GM10248 (cell line): ENCODE results near the gene PTGIR.

Experiments
- CTCF ChIA-PET: fragments of 300-600 bp; sonication (Branson Sonifier 250); formaldehyde crosslinking; extraction: SDS; loops from one replicate; lab custom pipeline; 2021; ENCODE audit warnings: antibody characterized with exemption; lab: Yijun Ruan, JAX
- POLR2A ChIA-PET: fragments of 350-650 bp; sonication (Branson Sonifier 250); formaldehyde crosslinking; extraction: SDS; loops from one replicate; lab custom pipeline; 2020; ENCODE audit warnings: antibody characterized with exemption; lab: Yijun Ruan, JAX
- DNase-seq: peaks from one replicate; pipeline ENCODE4 v3.0.0; 2012; ENCODE audit errors: extremely low spot score
- TF ChIP-seq, protein P1 (sequence below): IDR thresholded peaks from 2 replicates; pipeline ENCODE4 v1.5.1; 2012; ENCODE audit warnings: mild to moderate bottlenecking, low read depth; ENCODE audit errors: extremely low read depth, missing control alignments, control extremely low read depth

The PTGIR gene

DNA sequence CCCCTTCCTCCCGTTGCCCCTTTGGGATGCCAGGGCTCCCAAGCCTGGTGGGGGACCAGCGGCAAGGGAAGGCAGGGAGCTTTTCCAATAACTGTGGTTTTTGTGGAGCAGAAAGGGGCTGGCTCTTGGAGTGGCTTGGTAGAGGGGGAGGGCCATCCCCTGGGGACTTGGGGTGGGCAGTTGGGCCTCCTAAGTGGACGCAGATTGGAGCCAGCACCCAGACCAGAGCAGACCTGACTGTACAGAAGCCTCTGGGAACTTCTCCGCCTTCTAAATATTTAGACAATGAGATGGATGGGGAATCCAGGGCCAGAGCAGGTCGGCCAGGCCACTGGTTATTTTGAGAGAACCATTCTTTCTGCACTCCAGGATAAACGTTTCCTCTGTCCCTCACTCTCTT is 4.2 kb downstream of the PTGIR start:
- ChIA-PET CTCF (interaction anchor here (1.1 to 18.5 kb wide), 4 partner anchors 8 to 128 kb away, joined by 3 to 287 read pairs (median 48); partner anchors contain the start of gene DACT3), POLR2A (no interaction called here)
- TF ChIP-seq, protein P1, sequence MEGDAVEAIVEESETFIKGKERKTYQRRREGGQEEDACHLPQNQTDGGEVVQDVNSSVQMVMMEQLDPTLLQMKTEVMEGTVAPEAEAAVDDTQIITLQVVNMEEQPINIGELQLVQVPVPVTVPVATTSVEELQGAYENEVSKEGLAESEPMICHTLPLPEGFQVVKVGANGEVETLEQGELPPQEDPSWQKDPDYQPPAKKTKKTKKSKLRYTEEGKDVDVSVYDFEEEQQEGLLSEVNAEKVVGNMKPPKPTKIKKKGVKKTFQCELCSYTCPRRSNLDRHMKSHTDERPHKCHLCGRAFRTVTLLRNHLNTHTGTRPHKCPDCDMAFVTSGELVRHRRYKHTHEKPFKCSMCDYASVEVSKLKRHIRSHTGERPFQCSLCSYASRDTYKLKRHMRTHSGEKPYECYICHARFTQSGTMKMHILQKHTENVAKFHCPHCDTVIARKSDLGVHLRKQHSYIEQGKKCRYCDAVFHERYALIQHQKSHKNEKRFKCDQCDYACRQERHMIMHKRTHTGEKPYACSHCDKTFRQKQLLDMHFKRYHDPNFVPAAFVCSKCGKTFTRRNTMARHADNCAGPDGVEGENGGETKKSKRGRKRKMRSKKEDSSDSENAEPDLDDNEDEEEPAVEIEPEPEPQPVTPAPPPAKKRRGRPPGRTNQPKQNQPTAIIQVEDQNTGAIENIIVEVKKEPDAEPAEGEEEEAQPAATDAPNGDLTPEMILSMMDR: no peak
- DNase-seq: no peak

DNA sequence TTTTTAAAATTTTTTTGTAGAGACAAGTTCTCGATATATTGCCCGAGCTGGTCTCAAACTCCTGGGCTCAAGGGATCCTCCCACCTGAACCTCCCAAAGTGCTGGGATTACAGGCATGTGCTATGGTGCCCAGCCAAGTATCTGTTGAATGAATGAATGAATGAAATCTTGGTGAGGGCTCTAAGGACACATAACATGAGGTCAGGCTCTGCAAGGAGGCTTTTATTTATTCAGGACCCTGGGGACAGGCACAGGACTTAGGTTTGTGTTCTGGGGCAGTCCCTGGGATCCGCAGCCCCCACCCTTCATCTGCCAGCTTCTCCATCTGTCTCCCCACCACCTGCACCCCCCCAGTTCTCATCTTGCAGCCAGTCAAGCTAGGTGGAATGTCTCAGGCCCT is 4.6 kb downstream of the PTGIR start:
- TF ChIP-seq, protein P1: no peak
- POLR2A ChIA-PET: interaction anchor here (0.7 kb wide), 1 partner anchor 54 kb away, joined by 3 read pairs; no protein-coding TSS in a partner anchor
- DNase-seq: no peak
- CTCF ChIA-PET: interaction anchor here (0.7 to 18.5 kb wide), 7 partner anchors 8 to 129 kb away, joined by 3 to 287 read pairs (median 30); partner anchors contain the start of gene DACT3

DNA sequence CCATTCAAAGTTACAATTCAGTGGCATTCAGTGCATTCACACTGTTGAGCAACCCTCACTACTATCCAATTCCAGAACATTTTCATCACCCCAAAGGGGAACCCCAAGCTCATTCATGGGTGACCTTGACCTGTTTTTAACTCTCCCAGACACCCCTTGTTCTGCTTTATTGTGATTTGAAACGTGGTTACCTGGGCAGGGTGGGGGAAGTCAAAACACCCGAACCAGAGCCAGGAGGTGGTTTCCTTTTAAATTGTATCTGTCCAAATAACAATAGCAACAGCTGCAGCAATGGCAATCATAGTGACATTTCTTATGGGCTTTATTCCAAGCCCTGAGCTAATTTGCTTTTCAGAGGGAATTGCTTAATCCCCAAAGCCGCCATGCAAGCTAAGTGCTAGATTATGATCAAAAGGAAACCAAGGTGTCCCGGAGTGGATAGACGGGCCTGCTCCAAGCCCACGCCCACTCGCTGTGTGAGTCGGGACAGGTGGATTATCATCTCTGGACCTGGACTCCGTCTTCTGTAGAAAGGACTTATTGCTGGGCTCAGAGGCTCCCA is 6.1 kb downstream of the PTGIR start:
- no peak for DNase-seq
- CTCF ChIA-PET: interaction anchor here (0.9 to 18.5 kb wide), 8 partner anchors 10 to 139 kb away, joined by 3 to 287 read pairs (median 6); partner anchors contain the start of gene DACT3
- POLR2A ChIA-PET: interaction anchor here (0.7 kb wide), 1 partner anchor 42 kb away, joined by 3 read pairs; the partner anchor contains the start of gene DACT3
- TF ChIP-seq, protein P1: no peak

DNA sequence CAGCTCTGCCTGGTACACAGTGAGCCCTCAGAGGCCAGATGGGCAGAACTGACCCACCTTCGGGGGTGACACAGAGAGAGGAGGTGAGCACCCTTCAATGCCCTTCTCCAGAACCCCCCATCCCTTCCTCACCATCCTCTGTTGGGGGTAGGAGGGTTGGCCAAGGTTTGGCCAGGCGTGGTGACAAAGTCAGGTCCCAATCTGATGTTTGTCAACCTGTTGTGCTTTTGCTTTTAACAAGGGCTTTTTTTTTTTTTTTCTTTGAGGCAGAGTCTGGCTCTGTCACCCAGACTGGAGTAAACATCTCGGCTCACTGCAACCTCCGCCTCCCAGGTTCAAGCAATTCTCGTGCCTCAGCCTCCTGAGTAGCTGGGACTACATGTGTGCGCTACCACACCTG is 7.3 kb downstream of the PTGIR start:
- POLR2A ChIA-PET: interaction anchor here (0.9 kb wide), 1 partner anchor 17 kb away, joined by 3 read pairs; the partner anchor contains the start of gene CALM3
- CTCF ChIA-PET: interaction anchor here (0.7 to 18.5 kb wide), 16 partner anchors 11 to 139 kb away, joined by 3 to 287 read pairs (median 5); partner anchors contain the start of genes CALM3 and DACT3
- TF ChIP-seq, protein P1: no peak
- no peak for DNase-seq

DNA sequence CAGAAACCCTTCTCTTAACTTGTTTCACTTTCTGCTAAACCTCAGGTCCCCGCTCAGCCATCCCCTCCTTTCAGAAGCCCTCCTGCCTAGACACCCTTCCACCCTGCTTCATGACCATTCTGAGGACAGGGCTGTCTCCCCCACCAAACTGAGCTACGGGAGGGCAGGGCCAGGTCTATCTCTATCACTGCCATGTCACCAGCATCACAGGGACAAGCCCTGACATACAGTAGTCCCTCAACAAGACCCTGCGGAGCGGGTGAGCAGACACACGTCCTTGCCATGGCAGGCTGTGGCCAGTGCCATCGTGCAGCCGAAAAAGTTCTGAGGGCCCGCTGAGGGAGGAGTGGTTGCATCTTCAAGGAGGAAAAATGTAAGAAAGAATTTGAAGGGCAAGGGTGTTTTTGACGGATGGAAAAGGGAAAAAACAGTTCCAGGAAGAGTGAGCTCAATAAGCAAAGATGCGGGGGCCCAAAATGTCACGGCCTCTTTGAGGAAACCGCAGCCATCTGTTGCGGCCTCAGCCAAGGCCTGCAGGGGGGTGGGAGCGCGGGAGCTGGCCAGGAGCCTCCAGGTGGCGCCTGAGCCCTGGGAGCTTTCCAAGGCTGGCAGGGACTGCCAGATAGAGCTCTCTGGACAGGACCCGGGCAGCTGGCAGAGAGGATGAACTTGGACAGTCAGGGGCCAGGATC is 8.1 kb downstream of the PTGIR start:
- ChIA-PET POLR2A (interaction anchor here (0.6 to 0.9 kb wide), 2 partner anchors 16 to 132 kb away, joined by 3 to 6 read pairs; partner anchors contain the start of gene CALM3), CTCF (interaction anchor here (0.7 to 18.5 kb wide), 19 partner anchors 8 to 139 kb away, joined by 3 to 287 read pairs (median 5); partner anchors contain the start of genes CALM3, DACT3 and PTGIR)
- DNase-seq: no peak
- TF ChIP-seq, protein P1: peak; percentile 65

DNA sequence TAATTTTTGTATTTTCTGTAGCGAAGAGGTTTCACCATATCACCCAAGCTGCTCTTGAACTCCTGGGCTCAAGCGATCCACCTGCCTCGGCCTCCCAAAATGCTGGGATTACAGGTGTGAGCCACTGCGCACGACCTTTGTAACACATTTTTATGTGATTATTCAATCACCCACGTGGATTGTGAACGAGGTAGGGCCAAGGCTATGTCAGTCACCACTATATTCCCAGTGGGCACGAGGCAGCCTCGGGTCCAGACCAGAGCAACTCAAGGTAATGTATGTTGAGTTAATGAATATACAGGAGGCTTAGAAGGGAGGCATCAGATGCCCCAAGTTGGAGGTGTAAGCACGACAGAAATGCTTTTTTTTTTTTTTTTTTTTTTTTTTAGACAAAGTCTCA is 8.9 kb downstream of the PTGIR start:
- DNase-seq: no peak
- POLR2A ChIA-PET: no interaction called here
- CTCF ChIA-PET: interaction anchor here (1.6 to 18.5 kb wide), 11 partner anchors 9 to 138 kb away, joined by 4 to 287 read pairs (median 7); partner anchors contain the start of genes CALM3, DACT3 and PTGIR
- TF ChIP-seq, protein P1: no peak
